GM12878 (cell line): ENCODE measurements around the gene ZBTB39.

ENCODE experiments used
- MEF2A ChIP-seq: IDR thresholded peaks from 2 replicates; pipeline ENCODE4 v1.6.1; 2011; ENCODE audit warnings: low read depth, mild to moderate bottlenecking, low read length, moderate library complexity; ENCODE audit not compliant: insufficient read depth
- POLR2AphosphoS2 ChIP-seq: IDR thresholded peaks from 2 replicates; pipeline ENCODE4 v1.6.1; 2011; ENCODE audit warnings: low read depth, mild to moderate bottlenecking, low read length, improper control_type of control experiment, moderate library complexity

- TF ChIP-seq MEF2A (no peak), POLR2AphosphoS2 (no peak)
These were observed 3.0 kb downstream of the ZBTB39 start for GRCh38 chr12:57003395-57003794.
